HG02763 (cell line): ENCODE measurements around the gene CNTNAP3.
"Not testable (repeated sequence)": the region's sequence is repeated elsewhere in the genome, so short reads cannot be mapped to it uniquely, and the experiment has no call there.

Experiments
- ATAC-seq: cut with Tn5 transposase; IDR thresholded peaks from one replicate; pipeline ENCODE4 v1.9.1; 2021; ENCODE audit warnings: mild to moderate bottlenecking, moderate library complexity; ENCODE audit not compliant: unreplicated experiment

Gene CNTNAP3

DNA sequence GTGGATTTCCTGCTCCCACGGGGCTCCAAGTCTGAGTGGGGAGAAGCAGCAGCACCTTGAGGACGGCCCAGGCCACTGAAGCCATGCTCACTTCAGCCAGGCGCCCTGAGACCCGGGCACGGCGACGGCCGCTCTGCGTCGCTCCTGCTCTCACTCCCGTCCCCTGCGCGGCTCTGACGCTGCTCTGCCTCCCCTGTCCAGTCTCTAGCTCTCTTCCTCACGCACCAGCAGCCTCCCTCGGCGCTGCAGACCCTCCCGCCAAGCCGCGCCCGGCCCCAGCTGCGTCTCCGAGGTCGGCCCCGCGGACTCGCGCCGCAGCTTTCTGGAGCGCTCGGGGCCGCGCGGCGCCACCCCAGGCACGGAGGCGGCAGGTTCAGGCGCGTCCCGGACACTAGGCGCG lies at the start of gene CNTNAP3:
CNTNAP3 (minus strand) TSS at position 188 of the 400 bp plus-strand sequence; CDS start at position 85, 103 bp downstream.
- not testable (repeated sequence) for ATAC-seq

DNA sequence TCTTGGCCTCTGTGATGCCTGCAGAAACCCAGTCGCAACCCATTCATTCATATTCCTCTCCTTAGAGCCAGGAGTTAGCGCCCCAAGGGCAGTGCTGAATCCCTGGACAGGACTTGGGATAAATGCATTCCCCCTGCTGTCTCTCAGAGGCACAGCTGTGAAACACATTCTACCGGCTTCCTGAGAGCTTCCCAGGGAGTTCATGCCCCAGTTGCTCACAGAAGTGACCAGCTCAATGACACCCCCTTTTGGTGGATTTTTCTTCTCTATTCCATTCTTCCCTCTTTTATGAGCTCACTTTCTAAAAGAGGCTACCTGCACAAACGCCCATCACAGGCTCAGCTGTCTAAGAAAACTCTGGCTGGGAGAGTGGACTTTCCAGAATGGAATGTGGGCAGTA lies 8.0 kb downstream of the CNTNAP3 start:
- not testable (repeated sequence) for ATAC-seq

DNA sequence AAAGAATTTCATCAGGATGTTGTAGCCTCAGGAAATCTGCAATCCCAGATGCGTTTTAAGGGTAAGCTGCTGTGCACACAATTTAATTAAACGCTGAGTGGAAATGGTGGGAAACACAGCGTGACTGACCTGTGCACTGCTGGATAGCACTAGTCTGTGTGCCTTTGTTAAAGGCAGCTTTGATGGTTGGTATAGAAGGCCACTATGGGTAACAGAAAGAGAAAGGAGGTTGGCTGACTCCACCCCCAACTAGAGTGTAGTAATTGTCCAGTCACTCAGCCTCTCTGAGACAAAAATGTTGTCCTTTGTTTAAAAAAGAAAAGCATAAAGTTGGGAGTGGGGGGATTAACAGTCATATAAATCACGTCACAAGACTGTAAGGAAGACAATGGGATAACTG lies 45.5 kb downstream of the CNTNAP3 start:
- ATAC-seq, result not testable (repeated sequence)

DNA sequence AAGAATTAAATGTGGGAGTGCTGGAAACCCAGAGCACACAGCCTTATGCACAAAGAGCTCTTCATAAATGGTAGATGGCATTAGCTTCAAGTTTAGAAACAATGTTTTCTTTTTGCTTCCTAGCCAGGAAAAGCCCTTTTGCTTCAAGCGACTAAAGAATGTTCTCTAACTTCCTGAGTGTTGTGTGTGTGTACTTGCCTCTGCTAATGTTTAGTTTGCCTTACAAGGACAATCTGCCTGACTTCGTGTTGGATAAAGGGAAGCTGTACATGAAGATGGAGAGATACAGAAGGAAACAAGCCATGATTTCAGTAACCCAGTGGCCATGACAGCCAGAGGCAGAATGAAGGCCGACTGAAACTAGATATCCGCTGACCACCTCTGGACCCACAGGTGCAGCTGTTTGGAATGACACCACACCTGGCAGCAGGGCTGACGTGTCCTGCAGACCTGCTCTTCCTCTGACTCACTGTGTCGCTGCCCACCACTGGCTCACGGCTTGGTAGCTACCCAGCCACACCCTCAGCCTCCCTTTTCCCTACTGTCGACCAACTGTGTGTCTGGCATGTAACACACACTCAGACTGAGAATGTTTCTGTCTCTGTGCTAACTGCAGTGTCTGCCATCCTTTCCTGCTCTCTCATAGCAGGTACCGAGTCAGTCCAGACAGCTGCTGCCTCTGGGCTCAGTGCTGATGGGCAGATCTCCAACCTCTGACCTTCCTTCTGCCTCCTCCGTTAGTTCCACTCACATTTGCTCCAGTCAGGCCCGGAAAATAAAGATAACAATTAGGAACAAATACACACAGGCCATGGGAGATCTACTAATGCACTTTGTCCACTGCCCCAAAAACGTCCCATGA lies 55.6 kb downstream of the CNTNAP3 start:
- not testable (repeated sequence) for ATAC-seq

DNA sequence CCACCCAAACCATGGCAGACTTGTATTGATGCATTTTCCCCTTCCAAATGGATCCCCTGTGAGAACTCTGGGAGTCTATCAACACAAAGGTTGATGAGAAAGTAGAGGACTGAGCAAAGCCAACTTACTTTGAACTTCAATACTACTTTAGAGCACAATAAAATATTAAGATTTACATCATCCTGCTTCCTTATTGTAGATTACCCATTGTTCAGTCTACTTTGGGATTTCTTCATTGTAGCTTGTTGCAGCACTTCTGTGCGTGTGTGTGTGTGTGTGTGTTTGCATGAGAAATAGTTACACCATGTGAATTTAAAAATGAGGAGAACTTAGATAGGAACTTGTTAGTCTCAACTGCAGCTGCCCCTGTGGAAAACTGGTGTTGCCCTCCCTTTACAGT lies 72.0 kb downstream of the CNTNAP3 start:
- ATAC-seq, result not testable (repeated sequence)

DNA sequence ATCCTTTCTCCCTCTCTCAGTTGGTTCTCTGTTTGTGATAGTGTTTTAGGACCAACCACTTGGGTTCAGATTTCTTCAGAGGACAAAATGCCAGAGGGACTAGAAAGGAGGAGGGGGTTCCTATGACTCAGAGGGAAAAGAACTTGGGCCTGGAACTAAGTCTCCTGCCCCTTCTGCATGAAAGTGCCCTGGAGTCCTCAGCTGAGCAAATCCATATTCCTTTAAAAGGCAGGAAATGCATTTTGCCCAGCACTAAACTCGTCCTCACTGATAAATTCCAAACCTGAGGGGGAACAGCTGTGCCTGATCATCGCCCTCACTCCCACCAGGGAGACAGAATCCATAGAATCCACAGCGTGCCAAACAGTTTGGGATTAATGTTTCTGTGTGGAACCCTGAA lies 78.2 kb downstream of the CNTNAP3 start:
- ATAC-seq, result not testable (repeated sequence)

DNA sequence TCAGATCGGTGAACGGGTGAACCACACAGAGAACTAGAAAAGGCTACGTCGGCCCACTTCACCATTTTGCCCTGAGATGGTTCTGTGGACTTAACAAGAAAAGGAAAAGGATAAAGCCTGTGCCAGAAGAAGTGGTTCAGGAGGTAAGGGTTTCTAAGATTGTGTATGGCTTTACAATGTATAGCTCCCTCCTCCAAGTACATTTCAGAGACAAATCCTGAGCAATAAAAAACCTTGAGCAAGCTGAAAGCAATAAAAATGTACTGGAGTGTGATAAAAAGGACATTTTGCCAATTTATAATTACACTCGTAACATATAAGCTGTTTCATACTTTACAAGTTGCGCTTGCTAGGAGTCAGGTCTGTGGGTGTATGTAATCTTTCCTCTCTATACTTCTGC lies 81.3 kb downstream of the CNTNAP3 start:
- ATAC-seq, result not testable (repeated sequence)

DNA sequence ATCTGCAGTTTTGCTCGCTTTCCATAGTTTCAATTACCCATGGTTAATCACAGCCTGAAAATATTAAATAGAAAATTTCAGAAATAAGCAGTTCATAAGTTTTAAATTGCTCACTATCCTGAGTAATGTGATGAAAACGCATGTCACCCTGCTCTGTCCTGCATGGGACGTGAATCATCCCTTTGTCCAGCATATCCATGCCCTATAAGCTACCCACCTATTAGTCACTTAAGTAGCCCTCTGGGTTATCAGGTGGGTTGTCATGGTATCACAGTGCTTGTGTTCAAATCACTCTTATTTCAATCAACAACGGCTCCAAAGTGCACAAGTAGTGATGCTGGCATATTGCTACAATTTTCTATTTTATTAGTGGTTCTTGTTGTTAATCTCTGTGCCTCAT lies 82.1 kb downstream of the CNTNAP3 start:
- ATAC-seq, result not testable (repeated sequence)

DNA sequence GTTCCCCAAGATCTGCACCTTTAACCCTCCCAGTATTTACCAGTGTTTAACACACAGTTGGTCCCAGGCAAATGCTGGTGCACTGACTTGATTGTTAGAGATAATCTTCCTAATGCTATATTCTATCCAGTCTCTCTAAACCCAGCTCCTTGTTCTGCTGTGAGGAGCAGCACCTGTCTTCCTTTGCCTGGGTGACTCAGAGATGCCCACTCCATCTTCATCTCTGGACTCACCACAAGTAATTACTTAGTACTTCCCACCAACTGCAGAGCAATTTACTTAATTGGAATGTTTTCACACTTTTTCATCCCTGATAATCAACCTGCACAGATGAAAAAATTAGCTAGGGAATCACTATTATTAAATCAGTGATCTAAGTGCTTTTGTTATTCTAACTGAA lies 87.6 kb downstream of the CNTNAP3 start:
- not testable (repeated sequence) for ATAC-seq

DNA sequence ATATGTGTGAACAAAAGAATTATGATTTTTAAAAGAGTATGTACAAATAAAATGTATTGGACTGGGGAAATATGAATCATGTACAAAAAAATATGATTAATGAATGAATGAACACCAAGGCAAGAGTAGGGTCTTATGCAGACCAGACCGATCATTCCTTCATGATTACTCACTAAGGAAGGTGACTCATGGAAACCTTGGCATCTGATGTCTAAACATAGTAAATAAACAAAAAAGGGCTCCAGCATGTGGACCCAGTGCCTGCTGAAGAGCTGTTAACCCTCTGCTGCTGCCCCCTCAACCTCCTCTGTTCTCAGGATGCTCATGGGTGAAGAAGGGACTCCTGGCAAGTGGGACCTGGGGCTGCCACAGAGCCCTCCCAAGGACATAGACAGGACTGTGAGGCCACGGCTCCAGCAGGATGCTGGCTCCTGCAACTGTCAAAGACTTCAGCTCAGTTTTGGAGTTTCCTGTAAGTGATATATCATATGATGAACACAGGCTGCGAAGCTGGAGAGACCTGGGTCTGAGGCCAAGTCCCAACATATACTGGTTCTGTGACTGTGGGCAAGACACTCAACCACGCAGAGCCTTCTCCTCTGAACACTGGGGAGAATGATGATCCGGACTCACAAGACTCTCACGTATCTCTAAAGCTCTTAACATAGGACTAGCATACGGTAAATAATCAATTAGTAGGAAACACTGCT lies 89.8 kb downstream of the CNTNAP3 start:
- not testable (repeated sequence) for ATAC-seq

DNA sequence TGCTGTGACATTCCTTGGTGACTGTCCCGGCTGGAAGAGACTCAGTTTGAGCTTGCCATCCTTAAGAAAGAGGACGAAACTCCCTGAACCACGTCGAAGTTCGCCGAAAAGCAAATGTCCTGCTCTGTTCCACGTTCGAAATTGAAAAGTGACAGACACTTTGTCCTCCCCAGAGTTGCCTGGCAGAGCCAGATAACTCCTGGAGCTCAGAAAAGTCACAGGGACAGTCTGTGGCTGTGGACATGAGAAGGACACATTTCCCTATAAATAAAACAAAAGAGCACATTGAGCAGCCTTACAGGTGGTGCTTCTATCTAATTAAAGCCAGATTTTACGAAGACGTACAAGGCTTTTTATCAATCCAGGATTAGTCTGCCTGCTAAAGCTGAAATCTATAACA lies 116.6 kb downstream of the CNTNAP3 start:
- ATAC-seq, result not testable (repeated sequence)

DNA sequence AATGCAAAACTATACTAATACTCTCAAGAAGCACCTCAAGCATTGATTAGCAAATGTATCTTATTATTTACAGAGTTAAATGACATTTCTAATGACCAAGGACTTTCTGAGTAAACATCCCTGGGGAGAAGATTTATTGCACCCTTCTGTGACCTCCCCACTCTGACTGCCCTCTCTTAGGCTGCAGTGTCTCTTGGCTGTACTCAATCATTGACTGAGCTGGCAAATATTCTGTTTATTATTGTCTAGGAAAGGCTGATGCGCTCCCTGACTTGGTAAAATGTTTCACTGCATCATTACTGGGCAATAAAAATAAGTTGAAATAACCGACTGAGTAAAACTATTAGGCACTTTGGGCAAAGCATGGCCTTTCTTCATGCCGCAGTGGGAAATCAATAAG lies 130.3 kb downstream of the CNTNAP3 start:
- ATAC-seq, result not testable (repeated sequence)

DNA sequence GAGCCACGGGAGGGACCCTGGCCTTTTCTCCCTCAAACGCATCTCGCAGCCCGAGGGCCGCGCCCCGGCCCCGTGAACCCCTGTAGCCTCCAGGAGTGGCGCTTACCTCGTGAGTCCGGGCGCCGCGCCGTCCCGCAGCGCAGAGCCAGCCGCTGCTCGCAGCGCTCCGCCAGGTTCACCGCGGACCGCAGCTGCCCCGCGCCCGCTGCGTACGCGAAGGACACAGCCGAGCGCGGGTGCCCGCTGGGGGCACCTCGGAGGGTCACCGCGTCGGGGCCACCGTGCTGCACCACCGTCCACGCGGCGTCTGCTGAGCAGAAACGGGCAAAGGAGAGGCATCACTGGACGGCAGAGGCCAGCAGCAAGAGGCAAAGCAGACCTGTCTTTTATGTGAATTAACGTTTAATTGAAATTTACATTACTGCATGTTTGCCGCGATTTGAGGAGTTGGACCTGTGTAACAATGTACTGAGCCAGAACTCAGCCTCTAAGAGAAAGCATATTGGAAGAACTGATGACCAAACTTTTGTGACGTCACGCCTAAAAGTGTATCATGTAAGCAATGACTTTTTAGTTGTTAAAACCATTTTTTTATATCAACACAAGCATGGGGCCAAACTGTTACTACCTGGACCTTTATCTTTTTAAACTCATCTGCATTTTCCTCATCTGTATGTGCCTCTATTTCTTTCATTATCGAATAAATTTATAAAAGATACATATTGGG lies 155.0 kb downstream of the CNTNAP3 start:
- ATAC-seq, result not testable (repeated sequence)

DNA sequence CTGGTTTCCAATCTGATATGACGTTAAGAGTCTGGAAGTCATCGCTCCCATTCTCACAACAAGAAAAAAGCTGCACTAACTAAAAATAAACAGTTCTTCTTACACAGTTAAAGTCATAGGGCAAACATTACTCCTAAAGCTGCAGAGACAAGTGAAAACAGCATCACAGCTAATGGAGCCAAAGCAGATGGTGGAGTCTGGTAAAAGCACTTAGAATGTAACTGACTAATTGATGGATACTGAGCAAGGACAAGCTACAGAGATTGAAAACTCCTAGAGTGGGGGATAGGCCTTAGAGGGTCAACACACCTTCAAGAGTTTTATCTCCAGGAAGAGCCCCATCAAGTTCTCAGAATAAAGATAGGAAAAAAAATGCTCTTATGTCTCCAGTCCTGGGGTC lies 166.6 kb downstream of the CNTNAP3 start:
- ATAC-seq, result not testable (repeated sequence)

DNA sequence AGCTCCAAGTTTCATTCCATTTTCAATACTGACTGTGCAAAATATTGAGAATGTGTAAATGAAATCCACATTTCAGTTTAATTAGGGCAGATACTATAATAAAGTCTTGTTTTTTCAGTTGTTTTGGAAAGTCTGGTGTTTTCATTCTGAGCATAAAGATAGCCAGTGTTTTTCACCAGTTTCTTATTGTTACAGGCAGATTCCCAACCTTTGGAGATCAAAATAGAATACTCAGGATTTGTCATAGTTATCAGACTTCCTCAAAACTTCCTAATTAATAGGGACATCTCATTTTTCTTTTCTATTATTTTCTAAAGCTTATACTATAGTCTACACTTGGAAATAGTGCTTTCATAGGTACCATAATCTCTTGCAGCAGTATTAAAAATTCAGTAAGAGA lies 176.2 kb downstream of the CNTNAP3 start:
- not testable (repeated sequence) for ATAC-seq

DNA sequence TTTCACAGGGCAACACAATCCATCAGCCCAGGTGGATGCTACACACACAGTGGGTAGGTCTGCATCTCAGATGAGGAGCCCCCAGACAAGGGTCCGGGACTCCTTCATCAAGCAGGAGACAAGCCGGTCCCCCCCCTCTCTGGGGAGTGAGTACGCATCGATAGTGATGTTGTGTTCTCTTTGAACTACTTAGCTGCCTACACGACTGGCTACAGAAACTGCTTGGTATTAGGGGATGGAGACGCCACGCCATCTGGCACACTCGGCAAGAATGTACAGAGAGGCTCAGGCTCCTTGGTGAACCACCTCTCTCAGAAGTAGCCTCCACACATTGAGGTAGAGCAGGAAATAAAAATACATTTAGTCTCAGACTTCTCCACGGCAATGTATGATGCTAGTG lies 179.8 kb downstream of the CNTNAP3 start:
- ATAC-seq, result no peak

DNA sequence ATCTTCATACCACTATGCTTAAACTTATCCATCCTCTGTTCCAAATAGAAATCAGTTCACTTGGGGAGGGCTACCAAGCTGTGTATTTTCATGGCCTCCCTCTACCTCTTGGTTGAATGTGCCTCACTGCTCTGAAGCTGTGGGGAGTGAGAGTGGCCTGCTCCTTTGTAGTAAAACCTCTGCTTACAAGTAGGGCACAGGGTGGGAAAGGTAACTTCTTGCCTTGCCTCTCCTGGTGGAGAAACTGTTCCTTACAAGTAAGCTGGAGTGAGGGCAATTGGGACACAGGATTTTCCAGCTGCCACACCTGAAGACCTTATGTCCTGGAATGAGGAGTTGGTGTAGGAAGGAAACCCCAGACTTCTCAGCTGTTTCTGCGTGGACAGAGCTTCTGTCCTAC lies 190.8 kb downstream of the CNTNAP3 start:
- ATAC-seq, result not testable (repeated sequence)

DNA sequence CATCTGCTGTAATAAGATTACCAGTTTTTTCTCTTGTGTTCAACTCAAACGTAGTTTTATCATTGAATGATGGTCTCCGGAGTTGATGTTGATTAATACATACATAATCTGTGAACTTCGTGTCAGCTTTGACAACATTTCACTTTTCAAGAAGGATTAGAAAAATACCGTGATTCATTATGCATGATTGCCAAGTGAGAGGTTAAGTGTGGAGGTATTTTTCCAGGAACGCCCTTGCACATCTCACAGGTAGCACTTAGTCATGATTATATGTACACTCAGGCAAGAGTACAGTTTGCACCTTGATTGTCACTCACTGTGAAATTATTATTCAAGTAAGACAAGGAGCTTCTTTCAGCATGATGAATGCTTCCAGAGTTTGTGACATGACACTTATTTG lies 202.7 kb downstream of the CNTNAP3 start:
- not testable (repeated sequence) for ATAC-seq

DNA sequence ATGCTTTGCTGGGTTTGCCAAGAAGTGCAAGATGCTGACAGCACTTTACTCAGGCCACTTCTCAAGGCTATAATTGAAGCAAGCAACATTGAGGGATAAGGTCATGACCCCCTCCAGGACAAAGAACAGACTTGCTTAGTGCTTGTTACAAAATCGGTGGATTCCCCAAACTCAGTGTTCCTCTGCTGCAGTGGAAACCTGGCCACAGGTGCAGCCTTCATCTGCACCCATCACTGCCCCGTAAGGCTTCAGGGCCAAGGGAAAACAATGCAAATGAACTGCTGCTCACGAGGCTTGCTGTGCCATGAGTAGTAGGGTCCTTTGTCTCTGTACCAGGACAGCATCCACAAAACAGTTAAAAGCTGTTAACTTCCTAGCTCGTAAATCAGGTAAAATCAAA lies 205.4 kb downstream of the CNTNAP3 start:
- not testable (repeated sequence) for ATAC-seq

DNA sequence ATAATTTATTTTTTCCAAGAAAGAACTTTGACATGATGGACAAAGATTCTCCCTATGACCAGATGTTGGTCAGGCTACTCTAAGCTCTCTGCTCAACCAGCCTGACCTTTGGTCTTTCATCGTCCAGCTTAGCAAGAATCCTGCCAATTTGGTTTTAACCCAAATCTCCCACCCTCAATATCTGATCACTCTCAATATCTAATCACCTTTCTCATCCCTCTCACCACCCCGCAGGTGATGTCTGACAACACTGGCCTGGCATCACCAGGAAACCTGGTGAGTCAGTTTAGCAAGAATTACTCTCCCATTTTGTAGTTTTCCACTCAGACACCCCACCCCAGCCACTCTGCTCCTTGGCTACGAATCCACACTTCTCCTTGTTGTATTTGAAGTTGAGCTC lies 207.9 kb downstream of the CNTNAP3 start:
- ATAC-seq, result not testable (repeated sequence)

DNA sequence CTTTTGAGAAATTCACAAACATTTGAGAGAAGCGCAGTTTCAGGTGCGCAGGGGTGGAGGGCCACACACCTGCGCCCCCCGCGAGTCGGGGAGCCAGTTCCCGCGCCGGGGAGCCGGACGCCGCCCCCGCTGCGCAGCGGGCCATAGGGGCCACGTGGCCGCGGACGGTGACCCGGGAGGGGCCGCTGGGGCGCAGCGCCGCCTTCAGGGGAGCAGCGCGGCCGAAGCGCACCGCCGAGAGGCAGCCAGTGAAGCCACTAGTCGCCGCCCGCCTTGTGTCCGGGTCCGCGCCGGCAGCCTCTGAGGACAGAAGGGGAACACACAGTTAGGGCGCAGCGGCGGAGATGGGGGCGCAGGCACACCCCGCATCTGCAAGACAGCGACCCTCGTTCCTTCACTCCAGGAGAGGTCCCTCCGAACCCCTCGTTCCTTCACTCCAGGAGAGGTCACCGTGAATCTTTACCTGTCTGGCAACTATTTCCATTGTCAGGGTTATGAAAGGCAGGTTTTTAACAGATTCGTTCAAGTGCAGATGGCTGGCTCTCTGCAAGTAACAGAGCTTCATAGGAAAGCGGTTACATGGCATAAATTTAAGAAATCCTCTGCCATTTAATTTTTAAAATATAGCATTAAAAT lies 209.2 kb downstream of the CNTNAP3 start:
- not testable (repeated sequence) for ATAC-seq
